Measurements from ENCODE around the gene VAC14.
"Not testable (repeated sequence)": the region's sequence is repeated elsewhere in the genome, so short reads cannot be mapped to it uniquely, and the experiment has no call there.

The VAC14 gene

GRCh38 chr16:70800781-70801480 is at the start of gene VAC14:
VAC14 (minus strand) TSS chr16:70801158; CDS start chr16:70800900, 258 bp downstream.
- peak; percentile 95 for DNase-seq (ENCODE audit: low spot score)

GRCh38 chr16:70823498-70824118 is 22.6 kb upstream of the VAC14 start:
- not testable (repeated sequence) for DNase-seq (ENCODE audit: low spot score)

GRCh38 chr16:70822734-70823133 is 21.8 kb upstream of the VAC14 start:
- DNase-seq (ENCODE audit: low spot score), result not testable (repeated sequence)

- not testable (repeated sequence) for DNase-seq (ENCODE audit: low spot score)
Observed at GRCh38 chr16:70818088-70818487, 17.1 kb upstream of the VAC14 start.

GRCh38 chr16:70809392-70810060 is 8.6 kb upstream of the VAC14 start:
- no peak for DNase-seq (ENCODE audit: low spot score)

- DNase-seq (ENCODE audit: low spot score), result no peak
Observed at GRCh38 chr16:70808371-70808770, 7.4 kb upstream of the VAC14 start.

GRCh38 chr16:70805787-70806186 is 4.8 kb upstream of the VAC14 start:
- DNase-seq (ENCODE audit: low spot score), result no peak

- DNase-seq (ENCODE audit: low spot score), result no peak
Observed at GRCh38 chr16:70805380-70805779, 4.4 kb upstream of the VAC14 start.

GRCh38 chr16:70804734-70805169 is 3.8 kb upstream of the VAC14 start:
- no peak for DNase-seq (ENCODE audit: low spot score)

- no peak for DNase-seq (ENCODE audit: low spot score)
Observed at GRCh38 chr16:70804153-70804733, 3.3 kb upstream of the VAC14 start.

- DNase-seq (ENCODE audit: low spot score), result no peak
Observed at GRCh38 chr16:70803319-70803718, 2.4 kb upstream of the VAC14 start.

- no peak for DNase-seq (ENCODE audit: low spot score)
Observed at GRCh38 chr16:70801611-70802010, 653 bp upstream of the VAC14 start.

GRCh38 chr16:70800311-70800710 is 647 bp downstream of the VAC14 start:
- DNase-seq (ENCODE audit: low spot score), result peak; percentile 24

GRCh38 chr16:70796301-70796700 is 4.7 kb downstream of the VAC14 start:
- no peak for DNase-seq (ENCODE audit: low spot score)

- DNase-seq (ENCODE audit: low spot score), result no peak
Observed at GRCh38 chr16:70795296-70795912, 5.6 kb downstream of the VAC14 start.

GRCh38 chr16:70793851-70794502 is 7.0 kb downstream of the VAC14 start:
- DNase-seq (ENCODE audit: low spot score), result no peak

- no peak for DNase-seq (ENCODE audit: low spot score)
Observed at GRCh38 chr16:70790815-70791214, 10.1 kb downstream of the VAC14 start.

- DNase-seq (ENCODE audit: low spot score), result no peak
Observed at GRCh38 chr16:70789595-70790447, 11.1 kb downstream of the VAC14 start.

- no peak for DNase-seq (ENCODE audit: low spot score)
Observed at GRCh38 chr16:70788668-70789594, 12.0 kb downstream of the VAC14 start.

Measured in HuH-7 (cell line).